ENCODE results near the gene TSPAN17.

Gene TSPAN17

GRCh38 chr5:176603091-176603490, 44.2 kb upstream of the TSPAN17 start (continued):
- no peak for TF ChIP-seq POU6F1 (CRISPR knock-in tag; IDR thresholded peaks at IDR 0.05; ENCODE audit: borderline replicate concordance, low read depth)

DNA sequence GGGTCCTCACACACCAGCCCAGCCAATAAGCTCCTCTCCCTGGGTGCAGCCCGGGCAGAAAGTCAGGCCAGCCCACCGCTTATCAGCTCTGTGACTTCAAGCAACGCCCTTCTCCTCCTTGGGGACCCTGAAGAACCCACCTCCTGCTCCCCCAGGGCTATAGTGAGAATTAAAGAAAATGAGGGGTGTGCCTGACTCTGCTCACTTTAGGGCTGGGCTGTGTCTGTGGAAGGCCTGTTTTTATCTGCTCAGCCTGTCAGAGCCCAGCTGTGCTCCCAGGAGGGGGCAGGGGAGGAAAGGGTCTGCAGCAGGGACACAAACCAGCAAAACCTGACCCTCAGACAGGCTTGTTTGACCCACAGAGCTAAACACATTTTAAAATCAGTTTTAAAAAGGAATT, 41.3 kb upstream of the TSPAN17 start:
- no peak for TF ChIP-seq PPARA (CRISPR knock-in tag; IDR thresholded peaks at IDR 0.05; ENCODE audit: borderline replicate concordance)
- TF ChIP-seq TOX (CRISPR knock-in tag; IDR thresholded peaks at IDR 0.05; ENCODE audit: borderline replicate concordance): no peak
- TF ChIP-seq ZNF565 (CRISPR knock-in tag; conservative IDR thresholded peaks at IDR 0.05; ENCODE audit: low read depth): no peak
- TF ChIP-seq ZFP30 (CRISPR knock-in tag; IDR thresholded peaks at IDR 0.05): no peak
- TF ChIP-seq ZNF8 (CRISPR knock-in tag; IDR thresholded peaks at IDR 0.05): no peak
- no peak for TF ChIP-seq POU6F1 (CRISPR knock-in tag; IDR thresholded peaks at IDR 0.05; ENCODE audit: borderline replicate concordance, low read depth)
- TF ChIP-seq, protein P1, sequence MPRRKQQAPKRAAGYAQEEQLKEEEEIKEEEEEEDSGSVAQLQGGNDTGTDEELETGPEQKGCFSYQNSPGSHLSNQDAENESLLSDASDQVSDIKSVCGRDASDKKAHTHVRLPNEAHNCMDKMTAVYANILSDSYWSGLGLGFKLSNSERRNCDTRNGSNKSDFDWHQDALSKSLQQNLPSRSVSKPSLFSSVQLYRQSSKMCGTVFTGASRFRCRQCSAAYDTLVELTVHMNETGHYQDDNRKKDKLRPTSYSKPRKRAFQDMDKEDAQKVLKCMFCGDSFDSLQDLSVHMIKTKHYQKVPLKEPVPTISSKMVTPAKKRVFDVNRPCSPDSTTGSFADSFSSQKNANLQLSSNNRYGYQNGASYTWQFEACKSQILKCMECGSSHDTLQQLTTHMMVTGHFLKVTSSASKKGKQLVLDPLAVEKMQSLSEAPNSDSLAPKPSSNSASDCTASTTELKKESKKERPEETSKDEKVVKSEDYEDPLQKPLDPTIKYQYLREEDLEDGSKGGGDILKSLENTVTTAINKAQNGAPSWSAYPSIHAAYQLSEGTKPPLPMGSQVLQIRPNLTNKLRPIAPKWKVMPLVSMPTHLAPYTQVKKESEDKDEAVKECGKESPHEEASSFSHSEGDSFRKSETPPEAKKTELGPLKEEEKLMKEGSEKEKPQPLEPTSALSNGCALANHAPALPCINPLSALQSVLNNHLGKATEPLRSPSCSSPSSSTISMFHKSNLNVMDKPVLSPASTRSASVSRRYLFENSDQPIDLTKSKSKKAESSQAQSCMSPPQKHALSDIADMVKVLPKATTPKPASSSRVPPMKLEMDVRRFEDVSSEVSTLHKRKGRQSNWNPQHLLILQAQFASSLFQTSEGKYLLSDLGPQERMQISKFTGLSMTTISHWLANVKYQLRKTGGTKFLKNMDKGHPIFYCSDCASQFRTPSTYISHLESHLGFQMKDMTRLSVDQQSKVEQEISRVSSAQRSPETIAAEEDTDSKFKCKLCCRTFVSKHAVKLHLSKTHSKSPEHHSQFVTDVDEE (CRISPR knock-in tag; IDR thresholded peaks at IDR 0.05): no peak
- no peak for TF ChIP-seq ZC3H10 (CRISPR knock-in tag; IDR thresholded peaks at IDR 0.05)
- TF ChIP-seq, protein P2, sequence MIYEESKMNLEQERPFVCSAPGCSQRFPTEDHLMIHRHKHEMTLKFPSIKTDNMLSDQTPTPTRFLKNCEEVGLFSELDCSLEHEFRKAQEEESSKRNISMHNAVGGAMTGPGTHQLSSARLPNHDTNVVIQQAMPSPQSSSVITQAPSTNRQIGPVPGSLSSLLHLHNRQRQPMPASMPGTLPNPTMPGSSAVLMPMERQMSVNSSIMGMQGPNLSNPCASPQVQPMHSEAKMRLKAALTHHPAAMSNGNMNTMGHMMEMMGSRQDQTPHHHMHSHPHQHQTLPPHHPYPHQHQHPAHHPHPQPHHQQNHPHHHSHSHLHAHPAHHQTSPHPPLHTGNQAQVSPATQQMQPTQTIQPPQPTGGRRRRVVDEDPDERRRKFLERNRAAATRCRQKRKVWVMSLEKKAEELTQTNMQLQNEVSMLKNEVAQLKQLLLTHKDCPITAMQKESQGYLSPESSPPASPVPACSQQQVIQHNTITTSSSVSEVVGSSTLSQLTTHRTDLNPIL (CRISPR knock-in tag; IDR thresholded peaks at IDR 0.05; ENCODE audit: low read depth): no peak
- TF ChIP-seq, protein P3, sequence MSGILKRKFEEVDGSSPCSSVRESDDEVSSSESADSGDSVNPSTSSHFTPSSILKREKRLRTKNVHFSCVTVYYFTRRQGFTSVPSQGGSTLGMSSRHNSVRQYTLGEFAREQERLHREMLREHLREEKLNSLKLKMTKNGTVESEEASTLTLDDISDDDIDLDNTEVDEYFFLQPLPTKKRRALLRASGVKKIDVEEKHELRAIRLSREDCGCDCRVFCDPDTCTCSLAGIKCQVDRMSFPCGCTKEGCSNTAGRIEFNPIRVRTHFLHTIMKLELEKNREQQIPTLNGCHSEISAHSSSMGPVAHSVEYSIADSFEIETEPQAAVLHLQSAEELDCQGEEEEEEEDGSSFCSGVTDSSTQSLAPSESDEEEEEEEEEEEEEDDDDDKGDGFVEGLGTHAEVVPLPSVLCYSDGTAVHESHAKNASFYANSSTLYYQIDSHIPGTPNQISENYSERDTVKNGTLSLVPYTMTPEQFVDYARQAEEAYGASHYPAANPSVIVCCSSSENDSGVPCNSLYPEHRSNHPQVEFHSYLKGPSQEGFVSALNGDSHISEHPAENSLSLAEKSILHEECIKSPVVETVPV (CRISPR knock-in tag; IDR thresholded peaks at IDR 0.05): no peak
- no peak for ATAC-seq

GRCh38 chr5:176606875-176607274, 40.4 kb upstream of the TSPAN17 start:
- ATAC-seq: no peak
- no peak for TF ChIP-seq CSDC2 (CRISPR knock-in tag; IDR thresholded peaks at IDR 0.05)
- no peak for TF ChIP-seq BACH2 (CRISPR knock-in tag; IDR thresholded peaks at IDR 0.05; ENCODE audit: borderline replicate concordance)

DNA sequence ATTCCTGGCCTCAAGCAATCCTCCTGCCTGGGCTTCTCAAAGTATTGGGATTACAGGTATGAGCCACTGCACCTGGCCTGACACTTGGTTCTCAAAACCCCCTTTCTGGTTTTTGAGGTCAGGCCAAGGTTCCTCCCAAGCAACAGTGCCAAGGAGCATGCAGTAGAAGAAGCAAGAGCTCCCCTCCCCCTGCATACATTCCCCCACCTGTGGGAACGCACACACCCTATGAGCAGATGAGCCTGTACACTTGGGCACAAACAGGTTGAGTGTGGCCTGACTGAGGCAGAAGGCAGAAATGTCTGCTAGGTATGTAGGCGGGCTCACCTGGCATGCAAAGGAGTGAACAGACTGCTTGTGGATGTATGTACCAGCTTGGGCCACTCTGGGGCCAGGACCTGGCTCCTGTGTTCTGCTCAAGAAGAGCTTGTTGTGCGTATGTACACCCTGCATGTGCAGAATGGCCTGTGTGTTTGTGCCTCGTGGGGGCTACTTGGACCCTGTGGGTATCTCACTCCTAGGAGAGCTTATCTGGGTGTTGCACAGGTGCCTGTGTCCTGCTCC, 39.1 kb upstream of the TSPAN17 start:
- TF ChIP-seq, protein P2 (CRISPR knock-in tag; IDR thresholded peaks at IDR 0.05; ENCODE audit: low read depth): no peak
- no peak for TF ChIP-seq ZFP3 (CRISPR knock-in tag; IDR thresholded peaks at IDR 0.05)
- TF ChIP-seq ESRRG (CRISPR knock-in tag; IDR thresholded peaks at IDR 0.05): no peak
- no peak for TF ChIP-seq TOX (CRISPR knock-in tag; IDR thresholded peaks at IDR 0.05; ENCODE audit: borderline replicate concordance)
- TF ChIP-seq TCF4 (CRISPR knock-in tag; IDR thresholded peaks at IDR 0.05; ENCODE audit: borderline replicate concordance): no peak
- TF ChIP-seq OSR1 (CRISPR knock-in tag; IDR thresholded peaks at IDR 0.05): no peak
- TF ChIP-seq ZNF565 (CRISPR knock-in tag; conservative IDR thresholded peaks at IDR 0.05; ENCODE audit: low read depth): no peak
- TF ChIP-seq, protein P3 (CRISPR knock-in tag; IDR thresholded peaks at IDR 0.05): no peak
- TF ChIP-seq, protein P1 (CRISPR knock-in tag; IDR thresholded peaks at IDR 0.05): no peak
- no peak for TF ChIP-seq ZFP30 (CRISPR knock-in tag; IDR thresholded peaks at IDR 0.05)
- no peak for ATAC-seq

All from SK-N-SH treated with all-trans-retinoic acid at 6 μM for 48 hours (cell line).